HL-60 (cell line): Measurements from ENCODE around the gene UGDH.

Source experiments
- POLR2AphosphoS5 ChIP-seq: IDR thresholded peaks from 2 replicates; pipeline ENCODE4 v1.6.1; 2012; ENCODE audit warnings: low read depth
- TF ChIP-seq, protein P1 (sequence below): IDR thresholded peaks from one replicate; pipeline ENCODE4 v1.5.1; 2011; ENCODE audit warnings: low read length, control low read depth, inconsistent platforms; ENCODE audit not compliant: insufficient read depth

DNA sequence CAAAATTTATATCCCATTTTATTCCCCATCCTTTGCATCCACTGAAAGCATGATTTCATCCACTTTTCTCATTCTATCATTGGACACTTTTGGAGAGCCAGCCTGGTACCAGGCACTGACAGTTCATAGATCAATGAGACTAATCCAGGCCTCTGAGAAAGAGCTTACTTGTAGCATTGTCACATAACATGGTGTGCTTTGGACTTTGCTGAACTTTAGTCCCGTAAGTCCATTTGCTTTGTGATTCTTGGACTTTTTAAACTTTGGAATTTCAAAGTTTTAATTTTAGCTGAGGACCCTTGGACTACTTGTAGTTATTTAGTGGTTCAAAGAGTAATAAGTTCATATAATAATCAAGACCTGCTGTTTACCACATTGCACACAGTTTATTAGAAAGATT, 56.8 kb downstream of the UGDH start:
- TF ChIP-seq, protein P1, sequence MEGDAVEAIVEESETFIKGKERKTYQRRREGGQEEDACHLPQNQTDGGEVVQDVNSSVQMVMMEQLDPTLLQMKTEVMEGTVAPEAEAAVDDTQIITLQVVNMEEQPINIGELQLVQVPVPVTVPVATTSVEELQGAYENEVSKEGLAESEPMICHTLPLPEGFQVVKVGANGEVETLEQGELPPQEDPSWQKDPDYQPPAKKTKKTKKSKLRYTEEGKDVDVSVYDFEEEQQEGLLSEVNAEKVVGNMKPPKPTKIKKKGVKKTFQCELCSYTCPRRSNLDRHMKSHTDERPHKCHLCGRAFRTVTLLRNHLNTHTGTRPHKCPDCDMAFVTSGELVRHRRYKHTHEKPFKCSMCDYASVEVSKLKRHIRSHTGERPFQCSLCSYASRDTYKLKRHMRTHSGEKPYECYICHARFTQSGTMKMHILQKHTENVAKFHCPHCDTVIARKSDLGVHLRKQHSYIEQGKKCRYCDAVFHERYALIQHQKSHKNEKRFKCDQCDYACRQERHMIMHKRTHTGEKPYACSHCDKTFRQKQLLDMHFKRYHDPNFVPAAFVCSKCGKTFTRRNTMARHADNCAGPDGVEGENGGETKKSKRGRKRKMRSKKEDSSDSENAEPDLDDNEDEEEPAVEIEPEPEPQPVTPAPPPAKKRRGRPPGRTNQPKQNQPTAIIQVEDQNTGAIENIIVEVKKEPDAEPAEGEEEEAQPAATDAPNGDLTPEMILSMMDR, result no peak
- no peak for TF ChIP-seq POLR2AphosphoS5
